Measurements from ENCODE around the gene LCMT1.

The LCMT1 gene

GRCh38 chr16:25140459-25140858 lies 28.9 kb downstream of the LCMT1 start:
- H3K27ac ChIP-seq (replicated peaks), result no peak overlapping the region
- no peak for DNase-seq (ENCODE audit: low read depth in 1 of 2, low spot score in 1 of 2)
- no peaks in the 10 kb centered on the region for H3K27me3 ChIP-seq (ENCODE audit: insufficient read depth, poor library complexity, severe bottlenecking)
- no peak for TF ChIP-seq GABPA (IDR thresholded peaks at IDR 0.05; ENCODE audit: low read depth)
- no peak for TF ChIP-seq POLR2AphosphoS5 (IDR thresholded peaks at IDR 0.05; ENCODE audit: low read depth)
- TF ChIP-seq, protein P1, sequence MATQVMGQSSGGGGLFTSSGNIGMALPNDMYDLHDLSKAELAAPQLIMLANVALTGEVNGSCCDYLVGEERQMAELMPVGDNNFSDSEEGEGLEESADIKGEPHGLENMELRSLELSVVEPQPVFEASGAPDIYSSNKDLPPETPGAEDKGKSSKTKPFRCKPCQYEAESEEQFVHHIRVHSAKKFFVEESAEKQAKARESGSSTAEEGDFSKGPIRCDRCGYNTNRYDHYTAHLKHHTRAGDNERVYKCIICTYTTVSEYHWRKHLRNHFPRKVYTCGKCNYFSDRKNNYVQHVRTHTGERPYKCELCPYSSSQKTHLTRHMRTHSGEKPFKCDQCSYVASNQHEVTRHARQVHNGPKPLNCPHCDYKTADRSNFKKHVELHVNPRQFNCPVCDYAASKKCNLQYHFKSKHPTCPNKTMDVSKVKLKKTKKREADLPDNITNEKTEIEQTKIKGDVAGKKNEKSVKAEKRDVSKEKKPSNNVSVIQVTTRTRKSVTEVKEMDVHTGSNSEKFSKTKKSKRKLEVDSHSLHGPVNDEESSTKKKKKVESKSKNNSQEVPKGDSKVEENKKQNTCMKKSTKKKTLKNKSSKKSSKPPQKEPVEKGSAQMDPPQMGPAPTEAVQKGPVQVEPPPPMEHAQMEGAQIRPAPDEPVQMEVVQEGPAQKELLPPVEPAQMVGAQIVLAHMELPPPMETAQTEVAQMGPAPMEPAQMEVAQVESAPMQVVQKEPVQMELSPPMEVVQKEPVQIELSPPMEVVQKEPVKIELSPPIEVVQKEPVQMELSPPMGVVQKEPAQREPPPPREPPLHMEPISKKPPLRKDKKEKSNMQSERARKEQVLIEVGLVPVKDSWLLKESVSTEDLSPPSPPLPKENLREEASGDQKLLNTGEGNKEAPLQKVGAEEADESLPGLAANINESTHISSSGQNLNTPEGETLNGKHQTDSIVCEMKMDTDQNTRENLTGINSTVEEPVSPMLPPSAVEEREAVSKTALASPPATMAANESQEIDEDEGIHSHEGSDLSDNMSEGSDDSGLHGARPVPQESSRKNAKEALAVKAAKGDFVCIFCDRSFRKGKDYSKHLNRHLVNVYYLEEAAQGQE (IDR thresholded peaks at IDR 0.05; ENCODE audit: insufficient replicate concordance, low read depth), result no peak
- no peak for TF ChIP-seq CTCF (IDR thresholded peaks at IDR 0.05; ENCODE audit: insufficient read depth, low read length)
- no peak for TF ChIP-seq SPI1 (IDR thresholded peaks at IDR 0.05; ENCODE audit: borderline replicate concordance, low read depth)
- H3K4me3 ChIP-seq (replicated peaks; ENCODE audit: insufficient read depth, low read length), result no peak overlapping the region

DNA sequence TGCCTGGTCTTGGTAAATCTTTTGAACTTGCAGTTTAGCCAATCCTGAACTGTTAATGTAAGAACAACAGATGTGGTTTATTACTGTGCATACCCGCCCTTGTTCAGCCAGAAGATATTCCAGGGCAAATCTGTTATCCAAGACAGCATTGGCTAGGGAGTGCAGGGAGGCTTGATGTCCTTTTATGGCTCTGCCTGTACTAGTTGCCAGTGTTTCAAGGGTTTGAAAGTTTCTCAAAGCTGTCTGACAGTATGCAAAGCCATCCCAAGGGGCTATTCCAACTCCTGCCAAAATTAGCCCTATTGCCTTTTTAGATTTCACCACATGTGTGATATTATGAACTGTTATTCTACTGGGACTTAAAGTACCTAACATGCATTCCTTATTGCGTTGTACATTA lies 30.1 kb downstream of the LCMT1 start:
- no peak for DNase-seq (ENCODE audit: low read depth in 1 of 2, low spot score in 1 of 2)
- no peak overlapping the region for H3K4me3 ChIP-seq (replicated peaks; ENCODE audit: insufficient read depth, low read length)
- no peak for TF ChIP-seq POLR2AphosphoS5 (IDR thresholded peaks at IDR 0.05; ENCODE audit: low read depth)
- TF ChIP-seq CTCF (IDR thresholded peaks at IDR 0.05; ENCODE audit: insufficient read depth, low read length), result no peak
- no peak for TF ChIP-seq GABPA (IDR thresholded peaks at IDR 0.05; ENCODE audit: low read depth)
- TF ChIP-seq, protein P1 (IDR thresholded peaks at IDR 0.05; ENCODE audit: insufficient replicate concordance, low read depth), result no peak
- TF ChIP-seq SPI1 (IDR thresholded peaks at IDR 0.05; ENCODE audit: borderline replicate concordance, low read depth), result no peak
- H3K27ac ChIP-seq (replicated peaks), result no peak overlapping the region
- no peaks in the 10 kb centered on the region for H3K27me3 ChIP-seq (ENCODE audit: insufficient read depth, poor library complexity, severe bottlenecking)

DNA sequence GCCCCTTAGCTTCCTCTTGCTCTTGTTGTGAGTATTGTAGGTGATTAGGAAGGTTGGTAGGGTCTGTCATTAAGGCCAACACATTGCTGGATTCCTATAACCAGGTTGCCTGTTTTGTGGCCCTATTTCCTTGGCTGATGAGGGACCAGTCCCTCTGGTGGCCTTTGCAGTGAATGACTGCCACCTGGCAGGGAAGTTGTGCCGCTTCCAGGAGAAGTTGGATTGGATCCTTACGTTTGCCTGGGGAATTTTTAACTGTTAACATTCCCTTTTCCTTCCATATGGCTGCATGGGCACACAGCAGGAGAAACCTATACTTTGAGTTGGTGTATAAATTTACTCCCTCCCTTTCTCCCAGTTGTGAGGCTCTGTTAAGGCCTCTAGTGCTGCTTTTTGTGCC lies 32.4 kb downstream of the LCMT1 start:
- no peak for DNase-seq (ENCODE audit: low read depth in 1 of 2, low spot score in 1 of 2)
- TF ChIP-seq POLR2AphosphoS5 (IDR thresholded peaks at IDR 0.05; ENCODE audit: low read depth) (no peak), CTCF (IDR thresholded peaks at IDR 0.05; ENCODE audit: insufficient read depth, low read length) (no peak), GABPA (IDR thresholded peaks at IDR 0.05; ENCODE audit: low read depth) (no peak), SPI1 (IDR thresholded peaks at IDR 0.05; ENCODE audit: borderline replicate concordance, low read depth) (no peak)
- TF ChIP-seq, protein P1 (IDR thresholded peaks at IDR 0.05; ENCODE audit: insufficient replicate concordance, low read depth), result no peak
- Histone ChIP-seq H3K4me3 (replicated peaks; ENCODE audit: insufficient read depth, low read length) (no peak overlapping the region), H3K27me3 (ENCODE audit: insufficient read depth, poor library complexity, severe bottlenecking) (no peaks in the 10 kb centered on the region), H3K27ac (replicated peaks) (no peak overlapping the region)
